HG03039 (cell line): Measurements from ENCODE around the gene TRAFD1.

Source experiments
- ATAC-seq: cut with Tn5 transposase; IDR thresholded peaks from one replicate; pipeline ENCODE4 v1.9.1; 2021; ENCODE audit warnings: mild to moderate bottlenecking, moderate library complexity; ENCODE audit not compliant: unreplicated experiment

TRAFD1 gene

GRCh38 chr12:112172556-112173324 lies 47.4 kb downstream of the TRAFD1 start:
- no peak for ATAC-seq

GRCh38 chr12:112175361-112176155 lies 50.2 kb downstream of the TRAFD1 start:
- no peak for ATAC-seq

- ATAC-seq: no peak
Observed at GRCh38 chr12:112176321-112177010, 51.1 kb downstream of the TRAFD1 start.

- no peak for ATAC-seq
Observed at GRCh38 chr12:112178796-112179195, 53.4 kb downstream of the TRAFD1 start.

- ATAC-seq: no peak
Observed at GRCh38 chr12:112179341-112179740, 54.0 kb downstream of the TRAFD1 start.

GRCh38 chr12:112179916-112180315 lies 54.6 kb downstream of the TRAFD1 start:
- no peak for ATAC-seq

GRCh38 chr12:112180422-112180821 lies 55.1 kb downstream of the TRAFD1 start:
- no peak for ATAC-seq

GRCh38 chr12:112182499-112182898 lies 57.1 kb downstream of the TRAFD1 start:
- no peak for ATAC-seq

- ATAC-seq: no peak
Observed at GRCh38 chr12:112183141-112184021, 58.0 kb downstream of the TRAFD1 start.

GRCh38 chr12:112184056-112184887 lies 58.9 kb downstream of the TRAFD1 start:
- ATAC-seq: no peak

GRCh38 chr12:112185093-112185923 lies 59.9 kb downstream of the TRAFD1 start:
- ATAC-seq: no peak

GRCh38 chr12:112188130-112188830 lies 62.9 kb downstream of the TRAFD1 start:
- ATAC-seq: no peak

GRCh38 chr12:112190231-112191025 lies 65.1 kb downstream of the TRAFD1 start:
- no peak for ATAC-seq

- no peak for ATAC-seq
Observed at GRCh38 chr12:112191201-112191600, 65.8 kb downstream of the TRAFD1 start.

- ATAC-seq: no peak
Observed at GRCh38 chr12:112191840-112192321, 66.5 kb downstream of the TRAFD1 start.

- no peak for ATAC-seq
Observed at GRCh38 chr12:112192475-112192874, 67.1 kb downstream of the TRAFD1 start.

GRCh38 chr12:112194601-112195247 lies 69.4 kb downstream of the TRAFD1 start:
- no peak for ATAC-seq
